ENCODE data around the gene LRRC32.

LRRC32 gene, protein sequence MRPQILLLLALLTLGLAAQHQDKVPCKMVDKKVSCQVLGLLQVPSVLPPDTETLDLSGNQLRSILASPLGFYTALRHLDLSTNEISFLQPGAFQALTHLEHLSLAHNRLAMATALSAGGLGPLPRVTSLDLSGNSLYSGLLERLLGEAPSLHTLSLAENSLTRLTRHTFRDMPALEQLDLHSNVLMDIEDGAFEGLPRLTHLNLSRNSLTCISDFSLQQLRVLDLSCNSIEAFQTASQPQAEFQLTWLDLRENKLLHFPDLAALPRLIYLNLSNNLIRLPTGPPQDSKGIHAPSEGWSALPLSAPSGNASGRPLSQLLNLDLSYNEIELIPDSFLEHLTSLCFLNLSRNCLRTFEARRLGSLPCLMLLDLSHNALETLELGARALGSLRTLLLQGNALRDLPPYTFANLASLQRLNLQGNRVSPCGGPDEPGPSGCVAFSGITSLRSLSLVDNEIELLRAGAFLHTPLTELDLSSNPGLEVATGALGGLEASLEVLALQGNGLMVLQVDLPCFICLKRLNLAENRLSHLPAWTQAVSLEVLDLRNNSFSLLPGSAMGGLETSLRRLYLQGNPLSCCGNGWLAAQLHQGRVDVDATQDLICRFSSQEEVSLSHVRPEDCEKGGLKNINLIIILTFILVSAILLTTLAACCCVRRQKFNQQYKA

DNA sequence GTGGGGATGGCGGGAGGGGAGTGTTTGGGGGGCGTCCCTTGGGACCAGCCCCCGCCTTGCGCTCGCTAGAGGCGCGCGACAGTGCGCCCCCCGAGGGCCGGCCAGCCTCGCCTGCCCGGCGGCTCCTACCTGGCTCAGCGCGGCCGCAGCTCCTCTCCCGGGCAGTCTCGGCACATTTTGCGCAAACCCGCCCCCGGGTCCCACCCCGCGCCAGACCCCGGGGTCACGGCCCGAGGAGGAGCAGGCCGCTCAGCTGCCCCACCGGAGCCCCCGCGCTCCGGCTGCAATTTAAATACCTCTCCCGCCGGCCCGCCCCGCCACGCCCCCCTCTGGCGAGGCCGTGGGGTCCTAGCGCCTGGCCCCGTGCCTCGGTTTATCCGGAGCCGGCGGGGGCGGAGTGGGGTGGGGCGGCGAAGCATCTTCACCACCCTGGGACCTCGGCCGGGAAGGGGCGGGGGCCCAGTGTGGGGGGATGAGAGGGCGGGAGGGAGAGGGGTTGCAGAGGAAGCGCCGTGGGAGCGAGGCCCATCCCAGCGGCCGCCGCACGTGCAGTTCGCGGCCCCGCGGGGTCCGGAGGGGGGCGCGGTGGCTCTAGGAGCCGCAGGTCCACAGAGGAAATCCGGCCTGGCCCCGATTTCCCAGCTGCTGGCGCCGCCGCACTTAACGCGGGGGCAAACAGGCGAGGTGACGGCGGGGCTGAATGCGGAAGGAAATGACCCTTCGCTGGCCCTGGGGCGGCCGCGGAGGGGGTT lies at the start of gene LRRC32:
LRRC32 (minus strand) TSS at position 263 of the 752 bp plus-strand sequence. CDS start 4,793 bp downstream, outside the sequence.
- TF ChIP-seq, protein P1, sequence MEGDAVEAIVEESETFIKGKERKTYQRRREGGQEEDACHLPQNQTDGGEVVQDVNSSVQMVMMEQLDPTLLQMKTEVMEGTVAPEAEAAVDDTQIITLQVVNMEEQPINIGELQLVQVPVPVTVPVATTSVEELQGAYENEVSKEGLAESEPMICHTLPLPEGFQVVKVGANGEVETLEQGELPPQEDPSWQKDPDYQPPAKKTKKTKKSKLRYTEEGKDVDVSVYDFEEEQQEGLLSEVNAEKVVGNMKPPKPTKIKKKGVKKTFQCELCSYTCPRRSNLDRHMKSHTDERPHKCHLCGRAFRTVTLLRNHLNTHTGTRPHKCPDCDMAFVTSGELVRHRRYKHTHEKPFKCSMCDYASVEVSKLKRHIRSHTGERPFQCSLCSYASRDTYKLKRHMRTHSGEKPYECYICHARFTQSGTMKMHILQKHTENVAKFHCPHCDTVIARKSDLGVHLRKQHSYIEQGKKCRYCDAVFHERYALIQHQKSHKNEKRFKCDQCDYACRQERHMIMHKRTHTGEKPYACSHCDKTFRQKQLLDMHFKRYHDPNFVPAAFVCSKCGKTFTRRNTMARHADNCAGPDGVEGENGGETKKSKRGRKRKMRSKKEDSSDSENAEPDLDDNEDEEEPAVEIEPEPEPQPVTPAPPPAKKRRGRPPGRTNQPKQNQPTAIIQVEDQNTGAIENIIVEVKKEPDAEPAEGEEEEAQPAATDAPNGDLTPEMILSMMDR (IDR thresholded peaks at IDR 0.05; ENCODE audit: low read depth, low read length): no peak

DNA sequence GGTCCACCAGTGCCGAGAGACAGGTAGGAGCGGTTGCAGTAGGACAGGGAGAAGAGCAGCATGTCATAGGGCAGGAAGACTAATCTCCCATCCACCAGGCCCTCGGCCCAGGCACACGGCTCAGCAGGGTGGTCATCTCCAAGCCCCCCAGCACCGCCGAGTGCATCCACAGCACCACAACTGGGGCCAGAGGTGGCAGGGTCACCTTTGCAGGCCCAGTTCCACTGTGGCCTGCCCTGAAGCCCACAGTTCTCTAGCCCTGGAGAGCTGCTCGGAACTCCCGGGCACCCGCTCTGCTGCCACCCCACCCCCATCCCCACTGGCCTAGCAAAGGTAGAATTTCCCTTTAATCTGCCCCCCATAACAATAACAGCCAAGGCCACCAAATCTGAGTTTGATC lies 49.1 kb upstream of the LRRC32 start:
- TF ChIP-seq, protein P1 (IDR thresholded peaks at IDR 0.05; ENCODE audit: low read depth, low read length): no peak
- DNase-seq (ENCODE audit: extremely low read depth, low read depth): no peak

More for the DNA sequence above, at the start of gene LRRC32:
- no peak for DNase-seq (ENCODE audit: extremely low read depth, low read depth)

DNA sequence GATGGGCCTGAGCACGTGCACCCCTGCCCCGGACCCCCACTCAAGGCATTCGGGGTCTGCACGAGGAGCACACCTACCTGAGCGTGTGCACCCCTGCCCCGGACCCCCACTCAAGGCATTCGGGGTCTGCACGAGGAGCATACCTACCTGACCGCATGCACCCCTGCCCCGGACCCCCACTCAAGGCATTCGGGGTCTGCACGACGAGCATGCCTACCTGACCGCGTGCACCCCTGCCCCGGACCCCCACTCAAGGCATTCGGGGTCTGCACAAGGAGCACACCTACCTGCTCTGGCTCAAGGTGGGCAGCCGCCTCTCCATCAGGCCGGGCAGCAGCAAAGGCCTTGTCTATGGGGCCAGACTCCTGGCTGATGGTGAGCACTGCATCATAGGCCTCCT lies 48.7 kb upstream of the LRRC32 start:
- TF ChIP-seq, protein P1 (IDR thresholded peaks at IDR 0.05; ENCODE audit: low read depth, low read length): no peak
- no peak for DNase-seq (ENCODE audit: extremely low read depth, low read depth)

DNA sequence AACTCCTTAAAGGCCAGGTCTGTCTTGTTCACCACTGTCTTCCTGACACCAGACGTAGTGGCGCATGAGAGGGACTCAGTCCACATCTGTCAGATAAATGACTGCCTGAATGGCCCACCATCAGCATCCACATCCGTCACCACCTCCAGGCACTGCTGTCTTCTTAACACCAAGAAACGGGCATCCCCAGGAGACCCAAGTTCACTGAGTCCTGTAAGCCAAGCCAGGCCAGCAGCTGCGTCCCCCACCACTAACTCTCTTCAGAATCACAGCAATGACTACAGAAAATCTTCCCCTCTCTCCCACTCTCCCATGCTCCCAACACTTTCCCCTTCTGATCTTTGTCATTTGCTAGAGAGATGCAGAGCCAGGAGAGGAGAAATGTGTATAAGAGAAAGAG lies 47.3 kb upstream of the LRRC32 start:
- TF ChIP-seq, protein P1 (IDR thresholded peaks at IDR 0.05; ENCODE audit: low read depth, low read length): no peak
- no peak for DNase-seq (ENCODE audit: extremely low read depth, low read depth)

DNA sequence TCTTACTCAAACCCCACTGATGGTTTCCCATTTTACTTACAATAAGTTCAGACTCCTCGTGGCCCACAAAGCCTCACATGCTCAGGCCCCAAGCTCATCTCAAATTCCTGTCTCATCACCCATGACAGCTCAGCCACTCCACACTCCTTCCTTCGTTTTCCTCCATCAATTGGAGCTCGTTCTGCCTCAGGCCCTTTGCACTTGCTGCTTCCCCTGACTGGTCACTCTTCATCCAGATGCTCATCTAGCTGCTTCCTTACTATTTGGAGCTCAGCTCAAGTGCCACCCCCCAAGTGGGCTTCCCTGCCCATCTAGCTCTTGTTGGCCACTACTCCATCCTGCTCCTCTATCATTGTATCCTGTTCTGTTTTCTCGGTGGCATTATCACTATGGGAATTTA lies 46.8 kb upstream of the LRRC32 start:
- TF ChIP-seq, protein P1 (IDR thresholded peaks at IDR 0.05; ENCODE audit: low read depth, low read length): no peak
- DNase-seq (ENCODE audit: extremely low read depth, low read depth): no peak

DNA sequence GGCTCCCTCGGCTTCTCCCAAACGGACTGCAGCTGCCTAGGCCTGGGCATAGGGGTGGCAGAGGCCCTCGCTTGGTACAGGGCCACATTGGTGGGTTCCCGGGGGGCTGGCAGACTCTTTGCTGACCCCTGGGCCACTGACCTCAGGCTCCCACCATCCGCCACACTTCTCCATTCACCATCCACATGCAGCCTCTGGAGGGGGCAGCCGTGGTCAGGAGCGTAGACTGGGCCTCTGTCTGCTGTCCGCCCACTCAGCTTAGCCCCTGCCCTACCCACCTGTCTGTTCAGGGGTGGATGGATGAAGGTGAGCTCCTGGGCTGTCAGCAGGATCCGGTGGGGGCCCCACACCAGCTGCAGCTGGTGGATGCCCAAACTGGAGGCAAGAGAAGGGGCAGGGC lies 45.7 kb upstream of the LRRC32 start:
- TF ChIP-seq, protein P1 (IDR thresholded peaks at IDR 0.05; ENCODE audit: low read depth, low read length): no peak
- DNase-seq (ENCODE audit: extremely low read depth, low read depth): no peak
